Embryonic facial prominence (tissue), 1 donor: Measurements from ENCODE around the gene GEMIN8.

Source experiments
- DNase-seq: peaks from one replicate; pipeline ENCODE4 v3.0.0-alpha.2; 2016; ENCODE audit errors: extremely low spot score

GEMIN8 gene

DNA sequence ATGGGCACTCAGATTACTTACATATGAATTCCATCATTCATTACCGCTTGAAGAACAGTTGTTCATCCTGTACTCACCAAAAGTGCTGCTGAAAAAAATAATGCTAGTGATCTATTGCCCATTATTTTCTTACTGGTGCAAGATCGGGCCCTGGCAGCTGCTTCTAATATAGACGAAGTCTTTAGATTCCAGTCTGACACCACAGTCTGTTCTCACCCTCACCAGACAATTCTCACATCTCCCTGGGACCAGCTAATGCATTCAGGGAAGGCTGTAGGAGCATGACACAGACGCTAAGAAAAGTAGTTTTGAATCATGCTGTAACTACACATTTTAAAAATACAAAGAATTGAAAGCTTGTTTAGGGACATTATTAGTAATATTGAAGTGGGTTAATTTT is 13.8 kb downstream of the GEMIN8 start:
- no peak for DNase-seq

- no peak for DNase-seq
Measured at GRCh38 chrX:14015294-14015693, 14.4 kb downstream of the GEMIN8 start.

DNA sequence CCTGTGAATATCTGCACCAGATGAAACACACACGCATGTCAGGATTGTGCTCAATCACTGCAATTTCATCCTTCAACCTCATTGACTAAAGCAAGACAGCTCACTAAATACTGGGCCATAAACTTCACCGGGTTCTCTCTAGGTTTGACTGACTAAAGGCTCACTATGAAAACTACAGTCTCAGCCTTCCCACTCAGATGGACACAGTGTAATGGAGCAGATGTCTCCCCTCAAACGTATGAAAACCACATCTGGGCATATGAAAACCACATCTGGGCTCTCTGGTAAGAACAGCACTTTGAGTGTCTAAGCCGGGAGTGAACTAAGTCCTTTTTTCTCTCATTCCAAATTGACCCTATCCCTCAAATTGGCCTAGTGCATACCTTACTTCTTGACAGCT is 15.2 kb downstream of the GEMIN8 start:
- no peak for DNase-seq

DNA sequence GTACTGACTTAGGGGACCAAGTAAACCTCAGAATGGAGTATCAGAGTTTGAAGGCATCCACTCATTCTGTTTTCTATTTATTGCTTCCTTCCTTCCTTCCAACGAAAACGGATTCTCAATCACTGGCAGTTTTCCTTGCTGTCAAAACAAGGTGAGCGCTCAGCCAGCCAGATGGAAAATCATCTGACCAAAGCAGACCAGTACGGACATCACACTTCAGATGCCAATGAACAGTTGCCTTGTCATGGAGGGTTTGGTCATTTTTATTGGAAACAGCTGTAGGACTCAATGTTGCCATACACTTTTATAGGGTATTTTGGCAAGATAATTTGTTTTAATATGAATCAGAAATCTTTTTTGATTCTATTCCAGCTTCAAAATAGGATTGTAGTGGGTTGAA is 16.6 kb downstream of the GEMIN8 start:
- no peak for DNase-seq

DNA sequence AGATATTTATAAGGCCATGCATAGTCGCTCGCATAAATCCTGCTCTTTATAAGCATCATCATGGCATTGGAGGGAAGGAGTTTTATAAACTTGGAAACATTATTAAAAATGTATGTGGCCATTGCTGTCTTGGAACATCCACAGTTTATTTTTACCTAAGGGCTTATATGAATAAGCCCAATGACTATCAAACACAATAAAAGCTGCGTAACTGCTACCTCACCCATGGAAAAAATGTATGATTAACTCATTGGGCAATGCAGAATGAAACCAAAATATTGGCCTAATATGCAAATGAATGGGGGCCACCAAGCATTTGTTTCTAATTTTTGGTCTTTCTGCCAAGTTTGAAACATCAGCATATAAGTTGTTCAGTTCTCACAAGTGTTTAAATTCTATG is 19.1 kb downstream of the GEMIN8 start:
- DNase-seq: no peak

DNA sequence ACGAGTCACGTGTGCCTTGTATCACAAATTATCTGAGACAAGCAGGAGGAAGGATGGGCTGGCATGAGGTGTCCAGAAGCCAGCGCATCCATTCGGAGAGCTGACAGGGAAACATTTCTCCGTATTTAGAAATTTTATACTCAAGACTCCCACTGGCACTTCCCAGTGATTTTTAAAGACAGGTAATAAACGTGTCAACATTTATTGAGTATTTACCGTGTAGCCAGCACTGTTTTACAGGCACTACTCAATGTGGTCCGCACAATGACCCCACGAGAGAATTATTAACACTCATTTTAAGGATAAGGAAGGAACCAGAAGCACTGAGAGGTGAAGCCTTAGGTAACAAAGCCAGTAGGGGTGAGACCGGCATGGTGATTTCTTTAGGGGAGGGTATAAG is 23.2 kb downstream of the GEMIN8 start:
- DNase-seq: no peak

DNA sequence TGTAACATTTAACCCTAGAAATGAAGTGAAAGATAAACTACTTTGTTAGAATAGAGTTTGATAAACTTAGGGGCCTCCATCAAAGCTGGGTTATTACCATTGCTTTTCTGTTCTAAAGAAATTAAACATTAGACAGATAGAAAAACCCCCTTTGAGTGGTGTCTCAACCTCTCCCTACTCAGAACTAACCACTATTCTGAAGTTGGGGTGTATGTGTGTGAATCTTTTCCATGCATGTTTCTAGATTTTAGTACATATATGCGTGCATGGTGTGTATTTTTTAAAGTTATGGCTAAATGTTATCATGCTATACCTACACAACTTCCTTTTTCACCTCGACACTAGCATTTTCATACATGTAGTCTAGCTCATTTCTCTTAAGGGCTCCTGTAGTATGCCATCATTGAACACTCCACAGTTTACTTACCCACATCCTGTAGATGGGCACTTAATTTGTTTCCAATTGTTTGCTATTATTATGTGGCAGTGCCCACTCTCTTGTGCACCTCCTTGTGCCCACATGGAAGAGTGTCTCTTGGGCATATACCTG is 25.7 kb downstream of the GEMIN8 start:
- DNase-seq: no peak

DNA sequence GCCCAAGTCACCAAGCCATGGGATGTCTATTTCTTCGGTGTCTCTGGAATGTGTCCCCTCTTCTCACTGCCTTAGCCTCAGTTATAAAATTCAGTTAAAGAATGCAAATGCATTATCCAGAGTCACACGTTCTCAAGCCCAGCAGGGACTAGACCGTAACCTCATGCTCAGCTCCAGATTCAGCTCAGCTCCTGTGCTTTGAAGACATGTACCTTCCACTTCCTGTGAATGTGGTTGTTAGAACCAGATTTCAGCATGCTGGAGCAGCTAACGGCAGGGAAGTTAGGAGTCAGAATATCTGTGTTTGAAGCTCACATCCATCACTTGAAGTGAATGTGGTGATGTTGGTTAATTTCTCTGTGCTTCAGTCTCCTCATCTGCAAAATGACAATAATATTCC is 26.7 kb downstream of the GEMIN8 start:
- no peak for DNase-seq

- no peak for DNase-seq
Measured at GRCh38 chrX:13996650-13997049, 33.0 kb downstream of the GEMIN8 start.

GRCh38 chrX:13994536-13995080 is 35.1 kb downstream of the GEMIN8 start:
- no peak for DNase-seq

DNA sequence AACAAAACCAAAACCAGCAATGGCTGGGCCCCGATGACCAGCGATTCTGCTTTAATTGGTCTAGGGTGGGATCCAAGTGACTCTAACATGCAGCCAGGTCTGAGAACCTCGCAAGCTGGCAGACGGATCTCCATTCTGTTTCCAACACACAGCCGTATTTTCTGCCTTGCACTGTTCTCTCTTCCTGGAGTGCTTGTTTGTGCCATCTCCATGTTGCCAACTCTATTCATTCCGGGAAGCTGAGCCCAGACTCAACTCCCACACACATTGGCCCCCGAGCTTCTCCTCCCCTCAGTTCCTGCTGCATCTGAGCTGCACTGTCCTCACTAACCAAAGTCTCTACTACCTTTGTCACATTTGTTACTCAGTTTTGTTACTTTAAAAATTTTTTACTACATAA is 35.6 kb downstream of the GEMIN8 start:
- DNase-seq: no peak

- no peak for DNase-seq
Measured at GRCh38 chrX:13990126-13990800, 39.4 kb downstream of the GEMIN8 start.

GRCh38 chrX:13985697-13986435 is 43.8 kb downstream of the GEMIN8 start:
- DNase-seq: no peak

- DNase-seq: no peak
Measured at GRCh38 chrX:13983734-13984133, 46.0 kb downstream of the GEMIN8 start.

- DNase-seq: no peak
Measured at GRCh38 chrX:13968198-13968597, 61.5 kb downstream of the GEMIN8 start.

DNA sequence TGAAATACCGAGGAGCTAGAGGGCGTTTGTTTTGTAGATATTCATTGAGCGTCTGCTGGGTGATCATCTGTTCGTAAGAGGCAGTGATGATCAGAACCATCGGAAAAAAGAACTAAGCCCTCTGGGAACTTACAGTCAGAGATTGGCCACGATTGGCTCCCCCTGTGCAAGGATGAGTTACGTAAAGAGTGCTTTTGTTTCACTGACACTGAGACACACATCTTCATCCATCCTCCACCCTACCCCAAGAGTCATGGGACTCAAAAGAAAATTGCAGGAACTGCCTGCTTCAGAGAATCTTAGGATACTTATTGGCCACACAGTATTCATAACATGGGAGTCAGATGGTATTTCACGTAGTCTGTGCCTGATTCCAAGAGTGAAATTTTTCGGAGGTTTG is 62.1 kb downstream of the GEMIN8 start:
- DNase-seq: no peak

DNA sequence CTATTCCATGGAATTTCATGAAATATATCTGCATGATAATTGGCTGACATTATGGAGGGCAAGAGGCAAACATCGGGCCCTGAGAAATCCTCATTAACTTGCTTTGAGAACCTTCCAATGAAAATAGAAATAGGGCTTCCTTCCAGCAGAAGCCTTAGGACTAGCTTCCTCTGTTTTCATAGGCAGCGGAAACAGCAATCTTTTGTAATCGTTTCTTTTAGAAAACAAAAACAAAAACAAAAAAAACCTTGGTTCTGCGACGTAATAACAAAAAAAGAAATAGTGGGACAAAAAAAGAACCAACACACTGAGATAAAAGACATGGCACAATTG is 62.9 kb downstream of the GEMIN8 start:
- DNase-seq: no peak

GRCh38 chrX:13966071-13966792 is 63.5 kb downstream of the GEMIN8 start:
- DNase-seq: no peak

GRCh38 chrX:13965531-13965930 is 64.2 kb downstream of the GEMIN8 start:
- no peak for DNase-seq

GRCh38 chrX:13956998-13957397 is 72.7 kb downstream of the GEMIN8 start:
- no peak for DNase-seq
